SK-N-SH (cell line): ENCODE data around the gene KHNYN. TPM values are rescaled to one million over a fixed set of nuclear protein-coding genes. Genes with fewer than 3 reads are reported as not detected.

Experiments used
- CTCF ChIA-PET: fragments of 300-600, 350-600 bp; formaldehyde crosslinking; extraction: SDS; loops from one replicate; lab custom pipeline; 2021; lab: Yijun Ruan, JAX
- POLR2A ChIA-PET: fragments of 350-600 bp; sonication (Branson Sonifier 250); formaldehyde crosslinking; extraction: SDS; loops from one replicate; lab custom pipeline; 2020; ENCODE audit warnings: antibody characterized with exemption, inconsistent platforms; lab: Yijun Ruan, JAX
- DNase-seq: peaks from one replicate; pipeline ENCODE4 v3.0.0; 2012
- H2AFZ ChIP-seq: fragments of 200-600 bp; sonication (generic); 2 replicates; pipeline ENCODE4 v1.8.1; 2016; ENCODE audit warnings: antibody characterized with exemption, mild to moderate bottlenecking, low read depth
- H3F3A ChIP-seq: fragments of 200-600 bp; sonication (generic); replicated peaks from 2 replicates; pipeline ENCODE3; 2016; ENCODE audit warnings: antibody characterized with exemption, mild to moderate bottlenecking; ENCODE audit not compliant: insufficient read depth
- H3K27ac ChIP-seq, 2 experiments: fragments of 200-500 bp in 1 of 2; fragments of 200-600 bp in 1 of 2; sonication (Bioruptor generic) in 1 of 2; sonication (generic), shearing (Covaris generic) in 1 of 2; 2 replicates each; pipeline versions ENCODE4 v1.5.1 to v1.6.1; 2014 to 2016; ENCODE audit warnings: low read depth in 2 of 2, inconsistent platforms in 1 of 2, low read length in 1 of 2, mild to moderate bottlenecking in 1 of 2, mixed read lengths in 1 of 2
- H3K27me3 ChIP-seq: fragments of 200-600 bp; sonication (generic), shearing (Covaris generic); 2 replicates; pipeline ENCODE4 v1.6.1; 2016; ENCODE audit warnings: mixed run types; ENCODE audit not compliant: insufficient read depth
- H3K36me3 ChIP-seq, 2 experiments: fragments of 200-500 bp in 1 of 2; fragments of 200-600 bp in 1 of 2; sonication (Bioruptor generic) in 1 of 2; sonication (generic) in 1 of 2; replicated peaks in 1 of 2; 2 replicates each; pipeline versions ENCODE3 to v1.5.1; 2014 to 2016; ENCODE audit warnings: low read length in 1 of 2, mild to moderate bottlenecking in 1 of 2; ENCODE audit not compliant: insufficient read depth in 2 of 2, control insufficient read depth in 1 of 2
- H3K4me1 ChIP-seq, 2 experiments: fragments of 200-500 bp in 1 of 2; fragments of 200-600 bp in 1 of 2; sonication (Bioruptor generic) in 1 of 2; sonication (generic), shearing (Covaris generic) in 1 of 2; 2 replicates each; pipeline versions ENCODE4 v1.5.1 to v1.6.1; 2014 to 2016; ENCODE audit warnings: low read depth in 1 of 2, low read length in 1 of 2, mixed run types in 1 of 2; ENCODE audit not compliant: insufficient read depth in 2 of 2, control insufficient read depth in 1 of 2
- H3K4me2 ChIP-seq: fragments of 200-600 bp; sonication (generic), shearing (Covaris generic); 2 replicates; pipeline ENCODE4 v1.6.1; 2017; ENCODE audit warnings: mixed run types
- H3K4me3 ChIP-seq, 2 experiments: fragments of 200-500 bp in 1 of 2; fragments of 200-600 bp in 1 of 2; sonication (Bioruptor generic) in 1 of 2; sonication (generic), shearing (Covaris generic) in 1 of 2; 2 replicates each; pipeline versions ENCODE4 v1.5.1 to v1.8.1; 2014 to 2016; ENCODE audit warnings: low read depth in 2 of 2, inconsistent platforms in 1 of 2, low read length in 1 of 2, mild to moderate bottlenecking in 1 of 2, mixed read lengths in 1 of 2, moderate library complexity in 1 of 2
- H3K79me2 ChIP-seq: fragments of 200-600 bp; sonication (generic); 2 replicates; pipeline ENCODE4 v1.8.1; 2017; ENCODE audit warnings: mild to moderate bottlenecking; ENCODE audit not compliant: insufficient read depth
- H3K9ac ChIP-seq: fragments of 200-600 bp; sonication (generic); 2 replicates; pipeline ENCODE4 v1.6.1; 2017; ENCODE audit warnings: mixed run types
- H3K9me2 ChIP-seq: fragments of 200-600 bp; sonication (generic); 2 replicates; pipeline ENCODE4 v1.6.1; 2017; ENCODE audit warnings: mixed run types
- H3K9me3 ChIP-seq: fragments of 200-600 bp; sonication (generic); 2 replicates; pipeline ENCODE4 v1.6.1; 2017; ENCODE audit warnings: mixed run types, mild to moderate bottlenecking, moderate library complexity
- H4K20me1 ChIP-seq: fragments of 200-600 bp; sonication (generic); 2 replicates; pipeline ENCODE4 v1.6.1; 2017; ENCODE audit warnings: mild to moderate bottlenecking, mixed run types; ENCODE audit not compliant: insufficient read depth
- ELF1 ChIP-seq: IDR thresholded peaks from 2 replicates; pipeline ENCODE4 v1.4.0; 2012
- EZH2phosphoT487 ChIP-seq: fragments of 200-600 bp; sonication (generic); IDR thresholded peaks from 2 replicates; pipeline ENCODE4 v1.6.1; 2017; ENCODE audit warnings: low read depth, mixed run types, mild to moderate bottlenecking, antibody characterized with exemption, moderate library complexity, borderline replicate concordance
- IRF3 ChIP-seq: fragments of 150-350 bp; IDR thresholded peaks from 2 replicates; pipeline ENCODE4 v1.6.1; 2016; ENCODE audit warnings: mild to moderate bottlenecking, low read depth, low read length
- MAX ChIP-seq: IDR thresholded peaks from 2 replicates; pipeline ENCODE4 v1.4.0; 2012; ENCODE audit warnings: low read depth
- NFIC ChIP-seq: IDR thresholded peaks from 2 replicates; pipeline ENCODE4 v1.4.0; 2012; ENCODE audit warnings: borderline replicate concordance
- POLR2AphosphoS5 ChIP-seq: IDR thresholded peaks from 2 replicates; pipeline ENCODE4 v1.6.1; 2012; ENCODE audit warnings: low read depth, low read length
- RCOR1 ChIP-seq: fragments of 150-350 bp; IDR thresholded peaks from 2 replicates; pipeline ENCODE4 v1.6.1; 2017; ENCODE audit warnings: antibody characterized with exemption, low read length
- REST ChIP-seq: IDR thresholded peaks from 2 replicates; pipeline ENCODE4 v1.6.1; 2012; ENCODE audit warnings: mild to moderate bottlenecking, low read depth, low read length, moderate library complexity
- SIN3A ChIP-seq: IDR thresholded peaks from 2 replicates; pipeline ENCODE4 v1.6.1; 2012; ENCODE audit warnings: low read depth, mild to moderate bottlenecking, low read length, moderate library complexity, borderline replicate concordance
- TAF1 ChIP-seq: IDR thresholded peaks from 2 replicates; pipeline ENCODE4 v1.6.1; 2012; ENCODE audit warnings: low read depth, mild to moderate bottlenecking, low read length, moderate library complexity, borderline replicate concordance
- USF1 ChIP-seq: IDR thresholded peaks from 2 replicates; pipeline ENCODE4 v1.4.0; 2012; ENCODE audit warnings: low read depth, borderline replicate concordance
- YY1 ChIP-seq: IDR thresholded peaks from 2 replicates; pipeline ENCODE4 v1.4.0; 2012; ENCODE audit warnings: low read depth, mild to moderate bottlenecking
- WGBS: methylation state at CpG from one replicate; pipeline ENCODE4 v1.1.6; 2017; ENCODE audit warnings: low lambda C conversion rate; 5-methylcytosine and 5-hydroxymethylcytosine counted together
- polyA plus RNA-seq, 3 experiments: library from polyadenylated mRNA; depleted of rRNA; stranded (reverse); fragments of >200 nt; gene quantifications; 2 replicates each; pipeline ENCODE4 v1.2.3, GENCODE V29; 2012

Gene KHNYN
- polyA plus RNA-seq, 1 of the 3 experiments (the other 2 are of a cell fraction) = 18.3 TPM

- H3K4me2 ChIP-seq = no peak overlapping the region
- TF ChIP-seq NFIC (no peak), POLR2AphosphoS5 (no peak), IRF3 (no peak), MAX (no peak), TAF1 (no peak), RCOR1 (no peak), REST (no peak), EZH2phosphoT487 (no peak), YY1 (no peak), ELF1 (no peak), USF1 (no peak), SIN3A (no peak)
- TF ChIP-seq, all 33 proteins: peak for 0
- ChIA-PET CTCF (no interaction called here), POLR2A (no interaction called here)
- no peaks in the 10 kb centered on the region for H3K4me1 ChIP-seq
- 62% methylated on average over 4 of the region's 4 CpGs for WGBS
- H4K20me1 ChIP-seq = no peaks in the 10 kb centered on the region
- no peaks in the 10 kb centered on the region for H3K79me2 ChIP-seq
- no peak overlapping the region for H3K27ac ChIP-seq
- no peak overlapping the region for H3K4me3 ChIP-seq
- DNase-seq = no peak
- no peaks in the 10 kb centered on the region for H3K9me3 ChIP-seq
- no peak overlapping the region for H2AFZ ChIP-seq
- H3F3A ChIP-seq = no peaks in the 10 kb centered on the region
- no peaks in the 10 kb centered on the region for H3K9me2 ChIP-seq
- no peaks in the 10 kb centered on the region for H3K27me3 ChIP-seq
- no peaks in the 10 kb centered on the region for H3K36me3 ChIP-seq
- no peak overlapping the region for H3K9ac ChIP-seq
Observed at GRCh38 chr14:24463884-24464785, 34.4 kb downstream of the KHNYN start.
